ENCODE measurements around the gene TSC2.
"Not testable (repeated sequence)": the region's sequence is repeated elsewhere in the genome, so short reads cannot be mapped to it uniquely, and the experiment has no call there.

The TSC2 gene

GRCh38 chr16:2093793-2094192 lies 46.0 kb downstream of the TSC2 start:
- TF ChIP-seq, protein P1, sequence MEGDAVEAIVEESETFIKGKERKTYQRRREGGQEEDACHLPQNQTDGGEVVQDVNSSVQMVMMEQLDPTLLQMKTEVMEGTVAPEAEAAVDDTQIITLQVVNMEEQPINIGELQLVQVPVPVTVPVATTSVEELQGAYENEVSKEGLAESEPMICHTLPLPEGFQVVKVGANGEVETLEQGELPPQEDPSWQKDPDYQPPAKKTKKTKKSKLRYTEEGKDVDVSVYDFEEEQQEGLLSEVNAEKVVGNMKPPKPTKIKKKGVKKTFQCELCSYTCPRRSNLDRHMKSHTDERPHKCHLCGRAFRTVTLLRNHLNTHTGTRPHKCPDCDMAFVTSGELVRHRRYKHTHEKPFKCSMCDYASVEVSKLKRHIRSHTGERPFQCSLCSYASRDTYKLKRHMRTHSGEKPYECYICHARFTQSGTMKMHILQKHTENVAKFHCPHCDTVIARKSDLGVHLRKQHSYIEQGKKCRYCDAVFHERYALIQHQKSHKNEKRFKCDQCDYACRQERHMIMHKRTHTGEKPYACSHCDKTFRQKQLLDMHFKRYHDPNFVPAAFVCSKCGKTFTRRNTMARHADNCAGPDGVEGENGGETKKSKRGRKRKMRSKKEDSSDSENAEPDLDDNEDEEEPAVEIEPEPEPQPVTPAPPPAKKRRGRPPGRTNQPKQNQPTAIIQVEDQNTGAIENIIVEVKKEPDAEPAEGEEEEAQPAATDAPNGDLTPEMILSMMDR (IDR thresholded peaks at IDR 0.05) = no peak
- no peak for TF ChIP-seq ZFX (IDR thresholded peaks at IDR 0.05; ENCODE audit: borderline replicate concordance)
- H3K27ac ChIP-seq = no peak overlapping the region

DNA sequence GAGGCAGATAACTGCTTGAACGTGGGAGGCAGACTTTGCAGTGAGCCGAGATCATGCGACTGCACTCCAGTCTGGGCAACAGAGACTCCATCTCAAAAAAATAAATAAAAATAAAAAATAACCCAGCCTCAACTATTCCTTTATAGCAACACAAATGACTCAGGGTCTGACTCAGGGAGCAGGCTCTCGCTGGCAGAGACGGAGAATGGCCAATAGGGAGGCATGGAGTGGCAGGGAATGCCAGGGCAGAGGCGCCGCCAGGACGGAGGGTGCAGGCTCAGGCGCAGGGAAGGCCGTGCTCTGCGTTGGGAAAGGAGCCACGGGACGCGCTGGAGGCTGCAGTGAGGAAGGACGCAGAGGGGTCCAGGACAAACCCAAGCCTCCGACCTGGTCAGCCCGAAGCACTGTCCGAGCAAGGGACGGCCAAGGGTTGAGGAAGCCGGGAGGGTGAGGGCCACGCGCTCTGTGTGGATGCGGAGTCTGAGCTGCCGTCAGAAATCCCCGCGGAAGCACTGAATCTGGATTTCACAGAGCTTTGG lies 47.6 kb downstream of the TSC2 start:
- TF ChIP-seq, protein P1 (IDR thresholded peaks at IDR 0.05) = no peak
- no peak for TF ChIP-seq ZFX (IDR thresholded peaks at IDR 0.05; ENCODE audit: borderline replicate concordance)
- no peak overlapping the region for H3K27ac ChIP-seq

- TF ChIP-seq, protein P1 (IDR thresholded peaks at IDR 0.05) = no peak
- no peak for TF ChIP-seq ZFX (IDR thresholded peaks at IDR 0.05; ENCODE audit: borderline replicate concordance)
- H3K27ac ChIP-seq = no peak overlapping the region
Observed at GRCh38 chr16:2095918-2096582, 48.3 kb downstream of the TSC2 start.

DNA sequence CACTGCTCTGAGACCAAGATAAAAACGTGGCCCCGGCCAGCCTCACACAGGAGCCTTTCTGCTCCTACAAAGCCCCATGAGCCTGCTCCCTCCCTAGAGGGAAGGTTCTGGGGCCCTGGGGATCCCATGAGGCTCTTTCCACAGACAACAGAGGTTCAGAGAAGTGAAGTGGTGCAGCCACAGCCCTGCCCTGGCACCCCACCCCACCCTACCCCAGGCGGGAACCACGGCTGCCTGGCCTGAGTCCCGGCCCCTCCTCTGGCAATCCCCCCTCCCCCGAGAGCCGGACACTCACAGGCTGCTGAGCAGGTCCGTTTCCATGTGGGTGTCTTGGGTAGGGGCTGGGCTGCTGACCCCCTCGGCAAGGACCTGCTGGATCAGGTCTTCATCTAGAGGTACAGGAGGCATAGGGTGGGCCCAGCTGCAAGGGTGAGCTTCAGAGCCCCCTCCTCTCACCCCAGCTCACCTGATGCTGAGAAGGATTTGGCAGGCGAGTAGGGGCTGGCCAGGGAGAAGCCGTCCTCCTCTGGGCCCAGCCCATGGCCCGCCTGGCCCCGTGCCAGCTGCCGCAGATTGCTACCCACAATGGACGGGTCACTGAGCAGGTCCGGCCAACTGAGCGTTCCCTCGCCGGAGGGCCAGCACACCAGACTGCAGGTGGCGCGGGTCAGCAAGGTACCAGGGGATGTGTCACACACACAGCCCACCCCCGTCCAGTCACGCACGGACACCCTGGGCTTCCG lies 49.2 kb downstream of the TSC2 start:
- H3K27ac ChIP-seq = no peak overlapping the region
- TF ChIP-seq, protein P1 (IDR thresholded peaks at IDR 0.05) = no peak
- no peak for TF ChIP-seq ZFX (IDR thresholded peaks at IDR 0.05; ENCODE audit: borderline replicate concordance)

- not testable (repeated sequence) for H3K27ac ChIP-seq
Observed at GRCh38 chr16:2097689-2098088, 49.9 kb downstream of the TSC2 start.

GRCh38 chr16:2101581-2101980 lies 53.8 kb downstream of the TSC2 start:
- not testable (repeated sequence) for H3K27ac ChIP-seq

DNA sequence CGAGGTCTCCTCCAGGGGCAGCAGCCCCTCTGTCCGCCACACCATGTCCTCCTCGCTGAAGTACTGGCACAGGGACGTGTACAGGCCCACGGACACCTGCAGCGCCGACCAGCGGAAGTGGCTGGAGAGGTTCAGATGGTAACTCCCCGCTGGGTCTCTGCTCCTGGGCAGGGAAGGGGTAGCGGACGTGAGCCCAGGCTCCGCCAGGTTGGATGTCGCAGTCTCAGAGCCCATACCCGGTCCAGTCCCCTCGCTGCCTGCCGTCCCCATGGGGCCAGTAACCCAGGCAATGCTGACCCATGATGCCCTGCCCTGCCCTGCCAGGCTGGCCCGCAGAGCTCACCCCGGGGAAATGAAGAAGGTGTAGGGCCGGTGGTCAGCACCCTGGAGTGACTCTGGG lies 54.7 kb downstream of the TSC2 start:
- H3K27ac ChIP-seq = no peak overlapping the region
- TF ChIP-seq ZFX (IDR thresholded peaks at IDR 0.05; ENCODE audit: borderline replicate concordance) = no peak
- TF ChIP-seq, protein P1 (IDR thresholded peaks at IDR 0.05) = no peak

DNA sequence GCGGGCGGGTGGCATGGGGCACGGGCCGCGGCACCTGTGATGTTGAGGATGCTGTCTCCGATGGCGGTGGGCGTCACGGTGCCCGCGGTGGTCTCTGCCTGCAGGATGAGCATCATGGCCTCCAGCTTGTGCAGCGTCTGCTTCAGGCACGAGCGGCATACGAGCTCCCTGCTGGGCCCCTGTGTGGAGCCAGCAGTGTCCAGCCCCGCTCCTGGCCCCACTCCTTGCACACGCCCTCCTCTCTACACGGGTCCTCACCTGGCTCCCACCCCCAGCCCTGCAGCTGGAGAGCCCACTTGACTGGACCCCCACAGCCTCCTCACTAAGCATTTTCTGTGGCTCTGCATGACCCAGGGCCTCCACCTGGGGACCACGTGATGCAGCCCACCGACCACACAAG lies 56.7 kb downstream of the TSC2 start:
- H3K27ac ChIP-seq = not testable (repeated sequence)

DNA sequence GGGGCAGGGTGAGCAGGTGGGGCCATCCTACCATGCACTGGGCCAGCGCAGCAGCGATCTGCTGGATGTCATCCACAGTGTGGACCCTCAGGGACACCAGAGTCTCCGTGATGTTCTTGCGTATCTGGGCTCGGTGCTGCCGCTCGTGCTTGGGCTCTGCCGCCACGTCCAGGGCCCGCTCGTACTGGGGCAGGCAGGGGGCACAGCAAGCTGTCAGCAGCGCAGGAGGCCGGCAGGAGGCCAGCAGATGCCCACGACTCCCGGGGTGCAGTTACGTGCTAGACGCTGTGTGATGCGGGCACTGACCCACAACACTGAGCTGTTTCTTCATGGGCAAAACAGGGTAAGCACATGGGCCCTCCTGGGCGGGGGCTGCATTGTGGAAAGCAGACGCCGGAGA lies 57.5 kb downstream of the TSC2 start:
- not testable (repeated sequence) for H3K27ac ChIP-seq

GRCh38 chr16:2105769-2106168 lies 58.0 kb downstream of the TSC2 start:
- H3K27ac ChIP-seq = not testable (repeated sequence)

GRCh38 chr16:2106211-2106610 lies 58.4 kb downstream of the TSC2 start:
- not testable (repeated sequence) for H3K27ac ChIP-seq

GRCh38 chr16:2107121-2107790 lies 59.5 kb downstream of the TSC2 start:
- not testable (repeated sequence) for H3K27ac ChIP-seq

GRCh38 chr16:2107791-2108125 lies 60.0 kb downstream of the TSC2 start:
- H3K27ac ChIP-seq = not testable (repeated sequence)

Data from 22Rv1 (cell line).